RWPE1 (cell line): Measurements from ENCODE around the gene ENTHD1.

ENCODE experiments used
- CTCF ChIA-PET: fragments of 350-600 bp; sonication (Branson Sonifier 250); formaldehyde crosslinking; extraction: SDS; loops from one replicate; lab custom pipeline; 2021; lab: Yijun Ruan, JAX
- POLR2A ChIA-PET: fragments of 400-600 bp; formaldehyde crosslinking; extraction: SDS; loops from one replicate; lab custom pipeline; 2020; ENCODE audit warnings: antibody characterized with exemption; ENCODE audit not compliant: low non-redundant PET; lab: Yijun Ruan, JAX
- DNase-seq: peaks from one replicate; pipeline ENCODE4 v3.0.0; 2012; ENCODE audit warnings: low spot score
- H3K27ac ChIP-seq: fragments of 450-650 bp; 2 replicates; pipeline ENCODE4 v1.5.1; 2017
- TF ChIP-seq, protein P1 (sequence below): fragments of 450-650 bp; conservative IDR thresholded peaks from 2 replicates; pipeline ENCODE4 v1.5.1; 2017; ENCODE audit warnings: low read depth, mild to moderate bottlenecking

Gene ENTHD1

GRCh38 chr22:39714321-39714720 is 179.2 kb downstream of the ENTHD1 start:
- POLR2A ChIA-PET = no interaction called here
- H3K27ac ChIP-seq = no peak overlapping the region
- DNase-seq = no peak
- CTCF ChIA-PET = no interaction called here
- TF ChIP-seq, protein P1, sequence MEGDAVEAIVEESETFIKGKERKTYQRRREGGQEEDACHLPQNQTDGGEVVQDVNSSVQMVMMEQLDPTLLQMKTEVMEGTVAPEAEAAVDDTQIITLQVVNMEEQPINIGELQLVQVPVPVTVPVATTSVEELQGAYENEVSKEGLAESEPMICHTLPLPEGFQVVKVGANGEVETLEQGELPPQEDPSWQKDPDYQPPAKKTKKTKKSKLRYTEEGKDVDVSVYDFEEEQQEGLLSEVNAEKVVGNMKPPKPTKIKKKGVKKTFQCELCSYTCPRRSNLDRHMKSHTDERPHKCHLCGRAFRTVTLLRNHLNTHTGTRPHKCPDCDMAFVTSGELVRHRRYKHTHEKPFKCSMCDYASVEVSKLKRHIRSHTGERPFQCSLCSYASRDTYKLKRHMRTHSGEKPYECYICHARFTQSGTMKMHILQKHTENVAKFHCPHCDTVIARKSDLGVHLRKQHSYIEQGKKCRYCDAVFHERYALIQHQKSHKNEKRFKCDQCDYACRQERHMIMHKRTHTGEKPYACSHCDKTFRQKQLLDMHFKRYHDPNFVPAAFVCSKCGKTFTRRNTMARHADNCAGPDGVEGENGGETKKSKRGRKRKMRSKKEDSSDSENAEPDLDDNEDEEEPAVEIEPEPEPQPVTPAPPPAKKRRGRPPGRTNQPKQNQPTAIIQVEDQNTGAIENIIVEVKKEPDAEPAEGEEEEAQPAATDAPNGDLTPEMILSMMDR = no peak

DNA sequence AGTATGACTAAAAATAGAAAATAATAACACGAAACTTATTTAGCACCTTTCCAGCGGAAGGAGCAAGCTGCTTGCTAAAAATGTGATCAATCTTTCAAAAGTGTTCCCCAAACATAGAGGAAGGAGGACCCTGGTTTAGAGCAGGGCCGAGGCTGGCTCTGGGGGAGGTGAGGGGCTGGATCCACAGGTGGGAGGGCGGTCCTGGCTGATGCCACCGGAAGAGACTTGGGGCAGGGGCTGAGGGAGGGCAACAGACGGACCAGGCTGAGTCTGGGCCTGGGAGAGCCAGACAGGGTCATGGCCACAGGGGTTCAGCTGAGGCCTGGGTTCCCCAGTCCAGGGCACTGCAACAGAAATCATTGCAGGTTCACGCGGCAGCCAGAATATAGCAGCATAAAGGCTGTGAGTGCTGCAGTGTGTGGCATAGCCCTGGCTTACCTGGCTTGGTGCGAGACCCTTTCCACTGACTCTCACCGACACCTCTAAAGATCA is 179.7 kb downstream of the ENTHD1 start:
- TF ChIP-seq, protein P1 = no peak
- DNase-seq = no peak
- POLR2A ChIA-PET = no interaction called here
- CTCF ChIA-PET = no interaction called here
- H3K27ac ChIP-seq = no peak overlapping the region

DNA sequence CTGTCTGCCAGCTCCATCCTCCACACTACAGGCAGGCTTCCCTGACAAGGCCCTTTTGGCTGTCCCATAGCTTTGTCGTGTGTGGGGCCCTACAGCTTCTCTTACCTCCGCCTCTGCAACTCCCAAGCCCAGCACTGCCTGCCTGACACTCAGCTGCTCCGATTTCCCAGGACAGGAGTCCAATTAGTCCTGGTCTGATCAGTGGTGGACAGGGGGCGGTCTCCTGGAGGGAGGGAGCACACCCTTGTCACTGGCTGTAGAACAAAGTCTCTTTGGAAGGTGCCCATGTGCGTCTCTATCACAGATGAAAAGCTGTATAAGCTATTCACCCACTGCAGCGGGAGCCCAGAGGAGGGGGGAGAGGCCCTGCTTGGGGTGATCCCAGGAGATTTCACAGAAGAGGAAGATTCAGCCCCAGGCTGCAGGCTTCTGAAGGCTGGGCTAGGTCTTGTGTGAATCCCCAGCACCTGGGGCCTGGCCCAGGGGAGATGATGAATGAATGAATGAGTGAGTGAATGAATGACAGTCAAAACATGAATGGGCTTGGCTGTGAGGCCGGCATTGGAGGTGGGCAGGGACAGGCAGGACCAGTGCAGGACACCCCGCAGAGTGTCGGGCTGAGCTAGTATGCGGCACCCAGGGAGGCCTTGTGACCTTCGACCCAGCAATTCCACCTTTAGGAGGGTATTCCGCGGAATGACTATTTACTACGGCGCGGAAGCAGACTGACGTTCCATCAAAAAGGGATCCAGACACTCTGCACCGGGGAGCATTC is 180.6 kb downstream of the ENTHD1 start:
- H3K27ac ChIP-seq = no peak overlapping the region
- POLR2A ChIA-PET = no interaction called here
- DNase-seq = no peak
- TF ChIP-seq, protein P1 = no peak
- CTCF ChIA-PET = no interaction called here

GRCh38 chr22:39712081-39712480 is 181.5 kb downstream of the ENTHD1 start:
- POLR2A ChIA-PET = no interaction called here
- TF ChIP-seq, protein P1 = no peak
- CTCF ChIA-PET = no interaction called here
- DNase-seq = no peak
- H3K27ac ChIP-seq = no peak overlapping the region

- no peak for DNase-seq
- H3K27ac ChIP-seq = no peak overlapping the region
- ChIA-PET CTCF (no interaction called here), POLR2A (no interaction called here)
- TF ChIP-seq, protein P1 = no peak
These were observed 183.0 kb downstream of the ENTHD1 start for GRCh38 chr22:39710380-39711150.

DNA sequence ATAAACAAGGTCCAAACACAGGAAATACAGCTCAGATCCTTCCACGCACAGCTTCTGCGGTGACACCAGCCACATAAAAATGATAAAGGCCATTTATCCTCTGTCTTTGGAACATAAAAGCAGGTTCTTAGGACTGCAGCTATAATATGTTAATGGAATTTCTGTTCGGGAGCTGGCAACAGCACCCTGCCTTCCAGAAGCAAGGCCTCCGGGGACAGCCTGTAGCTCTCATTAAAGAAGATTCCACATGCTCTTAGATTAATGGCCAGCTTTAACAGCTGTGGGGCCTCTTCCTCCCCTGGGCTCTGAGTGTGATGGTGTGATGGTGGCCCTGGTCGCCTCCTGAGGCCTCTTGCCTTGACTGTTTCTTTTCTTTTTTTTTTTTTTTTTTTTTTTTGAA is 185.7 kb downstream of the ENTHD1 start:
- TF ChIP-seq, protein P1 = no peak
- no peak overlapping the region for H3K27ac ChIP-seq
- ChIA-PET POLR2A (interaction anchor here (0.6 kb wide), 1 partner anchor 24 kb away, joined by 4 read pairs; no protein-coding TSS in a partner anchor), CTCF (interaction anchor here (0.6 kb wide), 2 partner anchors 9 to 109 kb away, joined by 3 read pairs; no protein-coding TSS in a partner anchor)
- no peak for DNase-seq
